ENCODE results near the gene SPAG8.

DNA sequence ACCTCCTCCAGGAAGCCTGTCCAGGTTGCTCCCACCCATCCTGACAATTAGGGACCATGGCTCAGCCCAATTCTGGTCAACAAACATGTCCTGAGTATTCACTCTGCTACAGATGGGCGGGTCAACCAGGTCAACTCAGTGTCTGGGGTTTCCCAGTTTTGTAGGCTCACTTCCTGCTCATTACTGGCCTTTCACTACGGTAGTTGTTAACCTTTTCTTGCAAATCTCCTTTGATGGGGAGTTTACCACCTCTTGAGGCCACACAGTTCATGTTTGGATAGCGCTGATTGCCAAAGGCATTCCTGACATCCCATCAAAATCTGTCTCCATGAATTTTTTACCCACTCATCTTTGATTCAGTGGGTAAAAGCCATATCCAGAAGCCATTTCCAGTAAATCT lies 30.7 kb upstream of the SPAG8 start:
- TF ChIP-seq, protein P1, sequence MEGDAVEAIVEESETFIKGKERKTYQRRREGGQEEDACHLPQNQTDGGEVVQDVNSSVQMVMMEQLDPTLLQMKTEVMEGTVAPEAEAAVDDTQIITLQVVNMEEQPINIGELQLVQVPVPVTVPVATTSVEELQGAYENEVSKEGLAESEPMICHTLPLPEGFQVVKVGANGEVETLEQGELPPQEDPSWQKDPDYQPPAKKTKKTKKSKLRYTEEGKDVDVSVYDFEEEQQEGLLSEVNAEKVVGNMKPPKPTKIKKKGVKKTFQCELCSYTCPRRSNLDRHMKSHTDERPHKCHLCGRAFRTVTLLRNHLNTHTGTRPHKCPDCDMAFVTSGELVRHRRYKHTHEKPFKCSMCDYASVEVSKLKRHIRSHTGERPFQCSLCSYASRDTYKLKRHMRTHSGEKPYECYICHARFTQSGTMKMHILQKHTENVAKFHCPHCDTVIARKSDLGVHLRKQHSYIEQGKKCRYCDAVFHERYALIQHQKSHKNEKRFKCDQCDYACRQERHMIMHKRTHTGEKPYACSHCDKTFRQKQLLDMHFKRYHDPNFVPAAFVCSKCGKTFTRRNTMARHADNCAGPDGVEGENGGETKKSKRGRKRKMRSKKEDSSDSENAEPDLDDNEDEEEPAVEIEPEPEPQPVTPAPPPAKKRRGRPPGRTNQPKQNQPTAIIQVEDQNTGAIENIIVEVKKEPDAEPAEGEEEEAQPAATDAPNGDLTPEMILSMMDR (IDR thresholded peaks at IDR 0.05), result no peak
- no peak for TF ChIP-seq POLR2A (IDR thresholded peaks at IDR 0.05)

All from breast epithelium (tissue), 3 donors.